ENCODE measurements around the gene CHID1.

The CHID1 gene

DNA sequence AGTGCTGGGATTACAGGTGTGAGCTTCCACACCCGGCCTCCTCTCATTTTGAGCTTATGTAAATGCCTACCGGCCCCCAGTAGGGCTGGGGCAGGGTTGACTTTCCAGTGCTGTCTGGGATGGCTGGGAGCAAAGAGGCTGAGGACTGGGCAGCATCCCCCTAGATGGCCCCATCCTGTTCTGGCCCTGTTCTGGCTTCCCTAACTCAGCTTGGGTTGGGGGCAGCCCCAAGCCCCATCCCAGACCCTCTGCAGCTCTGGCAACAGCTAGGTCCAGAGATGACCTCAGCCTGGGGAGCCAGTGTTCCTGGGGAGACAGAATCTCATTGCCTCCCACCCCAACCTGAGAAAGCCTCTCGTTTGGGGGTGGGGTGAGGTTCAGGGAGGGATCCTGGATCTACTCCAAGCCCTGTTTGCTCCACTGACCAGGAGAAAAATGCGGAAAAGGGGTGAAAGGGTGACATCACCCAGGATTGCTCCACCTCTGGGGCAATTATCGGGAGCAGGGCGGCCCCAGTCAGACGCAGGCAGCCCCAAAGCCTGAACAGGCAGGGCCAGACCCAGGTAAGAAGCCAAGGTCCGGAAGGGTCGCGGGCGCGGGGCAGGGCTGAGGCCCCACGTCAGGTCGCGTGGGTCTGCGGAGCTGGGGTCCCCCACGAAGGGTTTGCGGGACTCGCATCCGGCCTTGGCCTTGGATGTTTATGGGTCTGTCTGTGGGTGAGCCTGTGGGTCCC is 92.0 kb downstream of the CHID1 start, which contains the start of gene PNPLA2:
TSS of gene PNPLA2 (plus strand) at position 519 of the 733 bp plus-strand sequence. CDS start 805 bp downstream, outside the sequence.
- in situ Hi-C loops (cut with MboI; ENCODE audit: low pct_unique_long_range_greater_than_20kb, low sequenced_read_pairs, unreplicated experiment), result no loop called here
- TF ChIP-seq, protein P1, sequence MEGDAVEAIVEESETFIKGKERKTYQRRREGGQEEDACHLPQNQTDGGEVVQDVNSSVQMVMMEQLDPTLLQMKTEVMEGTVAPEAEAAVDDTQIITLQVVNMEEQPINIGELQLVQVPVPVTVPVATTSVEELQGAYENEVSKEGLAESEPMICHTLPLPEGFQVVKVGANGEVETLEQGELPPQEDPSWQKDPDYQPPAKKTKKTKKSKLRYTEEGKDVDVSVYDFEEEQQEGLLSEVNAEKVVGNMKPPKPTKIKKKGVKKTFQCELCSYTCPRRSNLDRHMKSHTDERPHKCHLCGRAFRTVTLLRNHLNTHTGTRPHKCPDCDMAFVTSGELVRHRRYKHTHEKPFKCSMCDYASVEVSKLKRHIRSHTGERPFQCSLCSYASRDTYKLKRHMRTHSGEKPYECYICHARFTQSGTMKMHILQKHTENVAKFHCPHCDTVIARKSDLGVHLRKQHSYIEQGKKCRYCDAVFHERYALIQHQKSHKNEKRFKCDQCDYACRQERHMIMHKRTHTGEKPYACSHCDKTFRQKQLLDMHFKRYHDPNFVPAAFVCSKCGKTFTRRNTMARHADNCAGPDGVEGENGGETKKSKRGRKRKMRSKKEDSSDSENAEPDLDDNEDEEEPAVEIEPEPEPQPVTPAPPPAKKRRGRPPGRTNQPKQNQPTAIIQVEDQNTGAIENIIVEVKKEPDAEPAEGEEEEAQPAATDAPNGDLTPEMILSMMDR (IDR thresholded peaks at IDR 0.05; ENCODE audit: extremely low read depth, insufficient read depth, missing control alignments), result no peak
- DNase-seq (ENCODE audit: low spot score), result no peak

All from GM13977 (cell line).